H9 (cell line): ENCODE data around the gene OGFR. TPM values are rescaled to one million over a fixed set of nuclear protein-coding genes. Genes with fewer than 3 reads are reported as not detected.

Experiments
- DNase-seq: peaks from one replicate; pipeline ENCODE4 v3.0.0-alpha.2; 2017
- H2AFZ ChIP-seq: one replicate; pipeline ENCODE4 v1.6.1; 2013; ENCODE audit warnings: mild to moderate bottlenecking, low read length, control low read depth, moderate library complexity
- H2AK5ac ChIP-seq: 2 replicates; pipeline ENCODE4 v1.6.1; 2013; ENCODE audit warnings: low read length, control low read depth, mixed read lengths; ENCODE audit not compliant: insufficient read length
- H2BK120ac ChIP-seq: one replicate; pipeline ENCODE4 v1.6.1; 2013; ENCODE audit warnings: low read depth, mild to moderate bottlenecking, low read length, control low read depth, inconsistent platforms; ENCODE audit not compliant: poor library complexity, severe bottlenecking
- H2BK12ac ChIP-seq: 2 replicates; pipeline ENCODE4 v1.6.1; 2013; ENCODE audit warnings: low read length, control low read depth, mixed read lengths, low read depth; ENCODE audit not compliant: insufficient read length
- H2BK15ac ChIP-seq: 2 replicates; pipeline ENCODE4 v1.6.1; 2013; ENCODE audit warnings: low read depth, low read length, control low read depth
- H2BK20ac ChIP-seq: one replicate; pipeline ENCODE4 v1.6.1; 2013; ENCODE audit warnings: low read depth, mild to moderate bottlenecking, low read length, control low read depth, inconsistent platforms; ENCODE audit not compliant: poor library complexity, severe bottlenecking
- H2BK5ac ChIP-seq: 2 replicates; pipeline ENCODE4 v1.6.1; 2013; ENCODE audit warnings: low read length, control low read depth, mixed read lengths; ENCODE audit not compliant: insufficient read length
- H3K14ac ChIP-seq: 2 replicates; pipeline ENCODE4 v1.6.1; 2013; ENCODE audit warnings: low read length, control low read depth; ENCODE audit not compliant: insufficient read depth
- H3K18ac ChIP-seq: 2 replicates; pipeline ENCODE4 v1.6.1; 2013; ENCODE audit warnings: low read depth, mild to moderate bottlenecking, mixed read lengths, low read length, control low read depth; ENCODE audit not compliant: insufficient read length
- H3K23ac ChIP-seq: 2 replicates; pipeline ENCODE4 v1.6.1; 2013; ENCODE audit warnings: low read length, control low read depth, mixed read lengths, low read depth; ENCODE audit not compliant: insufficient read length
- H3K23me2 ChIP-seq: 2 replicates; pipeline ENCODE4 v1.6.1; 2013; ENCODE audit warnings: low read depth, mild to moderate bottlenecking, mixed read lengths, low read length, control low read depth; ENCODE audit not compliant: insufficient read length, poor library complexity, severe bottlenecking
- H3K27ac ChIP-seq: 2 replicates; pipeline ENCODE4 v1.5.1; 2013; ENCODE audit warnings: low read length, control low read depth, mixed read lengths, low read depth; ENCODE audit not compliant: insufficient read length
- H3K27me3 ChIP-seq: 2 replicates; pipeline ENCODE4 v1.6.1; 2013; ENCODE audit warnings: low read length, control low read depth, inconsistent platforms; ENCODE audit not compliant: insufficient read depth
- H3K4ac ChIP-seq: 2 replicates; pipeline ENCODE4 v1.6.1; 2013; ENCODE audit warnings: low read depth, mild to moderate bottlenecking, control low read depth, inconsistent platforms, low read length, moderate library complexity
- H3K4me1 ChIP-seq: 2 replicates; pipeline ENCODE4 v1.6.1; 2013; ENCODE audit warnings: low read length, control low read depth, inconsistent platforms; ENCODE audit not compliant: insufficient read depth
- H3K4me2 ChIP-seq: 2 replicates; pipeline ENCODE4 v1.6.1; 2013; ENCODE audit warnings: low read length, control low read depth, mixed read lengths; ENCODE audit not compliant: insufficient read length, insufficient read depth
- H3K56ac ChIP-seq: 2 replicates; pipeline ENCODE4 v1.6.1; 2013; ENCODE audit warnings: low read depth, mild to moderate bottlenecking, mixed read lengths, low read length, control low read depth; ENCODE audit not compliant: insufficient read length
- H3K79me1 ChIP-seq: 2 replicates; pipeline ENCODE4 v1.6.1; 2013; ENCODE audit warnings: low read depth, mild to moderate bottlenecking, moderate library complexity, low read length, control low read depth, inconsistent platforms; ENCODE audit not compliant: insufficient read depth, poor library complexity, severe bottlenecking
- H3K79me2 ChIP-seq: 2 replicates; pipeline ENCODE4 v1.6.1; 2013; ENCODE audit warnings: low read length, control low read depth, inconsistent platforms; ENCODE audit not compliant: insufficient read depth
- H3K9ac ChIP-seq: 2 replicates; pipeline ENCODE4 v1.6.1; 2013; ENCODE audit warnings: low read length, control low read depth, mixed read lengths; ENCODE audit not compliant: insufficient read length; ENCODE audit errors: extremely low read depth
- H3K9me3 ChIP-seq: one replicate; pipeline ENCODE4 v1.6.1; 2013; ENCODE audit warnings: low read depth, low read length, inconsistent platforms; ENCODE audit not compliant: control insufficient read depth
- H3T11ph ChIP-seq: one replicate; pipeline ENCODE4 v1.6.1; 2013; ENCODE audit warnings: mild to moderate bottlenecking, low read length, control low read depth, inconsistent platforms
- H4K20me1 ChIP-seq: one replicate; pipeline ENCODE4 v1.6.1; 2013; ENCODE audit not compliant: control insufficient read depth, insufficient read length, insufficient read depth
- H4K5ac ChIP-seq: 2 replicates; pipeline ENCODE4 v1.6.1; 2013; ENCODE audit warnings: low read depth, mild to moderate bottlenecking, mixed read lengths, low read length, control low read depth; ENCODE audit not compliant: insufficient read length
- H4K8ac ChIP-seq: replicated peaks from 2 replicates; pipeline ENCODE4 v1.6.1; 2013; ENCODE audit warnings: low read length, control low read depth, mixed read lengths, low read depth; ENCODE audit not compliant: insufficient read length
- H4K91ac ChIP-seq: 2 replicates; pipeline ENCODE4 v1.6.1; 2013; ENCODE audit warnings: low read depth, mild to moderate bottlenecking, moderate library complexity, mixed read lengths, low read length, control low read depth; ENCODE audit not compliant: insufficient read length
- H3K27ac Mint-ChIP-seq, 3 experiments: 2 replicates in 2 of 3; 3 replicates in 1 of 3; pipeline ENCODE4 v1.8.0; 2020 to 2021; ENCODE audit warnings: mixed read lengths in 3 of 3, mild to moderate bottlenecking in 1 of 3, moderate library complexity in 1 of 3
- H3K27me3 Mint-ChIP-seq: 2 replicates; pipeline ENCODE4 v1.8.0; 2021; ENCODE audit warnings: low read depth, mild to moderate bottlenecking, moderate library complexity, mixed read lengths
- H3K36me3 Mint-ChIP-seq, 3 experiments: 2 replicates in 2 of 3; 3 replicates in 1 of 3; pipeline ENCODE4 v1.8.0; 2020 to 2021; ENCODE audit warnings: low read depth in 3 of 3, mixed read lengths in 3 of 3; ENCODE audit not compliant: insufficient read depth in 1 of 3
- H3K4me1 Mint-ChIP-seq, 2 experiments: 2 replicates each; pipeline ENCODE4 v1.8.0; 2020; ENCODE audit warnings: mixed read lengths in 2 of 2
- H3K4me3 Mint-ChIP-seq, 2 experiments: 2 replicates in 1 of 2; 3 replicates in 1 of 2; pipeline ENCODE4 v1.8.0; 2020 to 2021; ENCODE audit warnings: mild to moderate bottlenecking in 2 of 2, mixed read lengths in 2 of 2, moderate library complexity in 1 of 2
- H3K9me3 Mint-ChIP-seq, 2 experiments: 2 replicates in 1 of 2; 3 replicates in 1 of 2; pipeline ENCODE4 v1.8.0; 2020; ENCODE audit warnings: mild to moderate bottlenecking in 2 of 2, mixed read lengths in 2 of 2, moderate library complexity in 1 of 2
- CTCF ChIP-seq: fragments of 200-600 bp; sonication (generic); conservative IDR thresholded peaks from 3 replicates; pipeline ENCODE4 v1.8.0; 2021; ENCODE audit warnings: antibody characterized with exemption, mild to moderate bottlenecking
- WGBS: extraction: QIAGEN DNeasy Blood & Tissue Kit; methylation state at CpG from one replicate; pipeline ENCODE4 v1.1.7; 2013; ENCODE audit warnings: missing lambda C conversion rate, low lambda C conversion rate, mixed read lengths; ENCODE audit not compliant: insufficient read length; ENCODE audit errors: extremely low coverage; 5-methylcytosine and 5-hydroxymethylcytosine counted together
- total RNA-seq: library from RNA; stranded (reverse); gene quantifications from 2 replicates; pipeline ENCODE4 v1.2.1, GENCODE V29; 2021

The OGFR gene
- total RNA-seq, 1 experiment from 2014 or later: 33.1 TPM

- Histone ChIP-seq H2BK15ac (no peak overlapping the region), H3K79me2 (no peaks in the 10 kb centered on the region), H4K20me1 (no peaks in the 10 kb centered on the region), H3K56ac (no peak overlapping the region), H4K5ac (no peak overlapping the region), H2AFZ (no peak overlapping the region), H3K4me1 (peaks cover 2% of the 10 kb centered on the region; the same call in 1 of the 2 replicates), H3T11ph (no peak overlapping the region), H3K4me2 (peak overlapping the region; percentile 11), H3K18ac (no peak overlapping the region), H3K4ac (no peak overlapping the region), H4K8ac (no peak overlapping the region), H3K9me3 (no peaks in the 10 kb centered on the region), H3K27ac (no peak overlapping the region), H3K23me2 (no peaks in the 10 kb centered on the region), H3K23ac (no peak overlapping the region), H3K27me3 (no peaks in the 10 kb centered on the region), H3K9ac (no peak overlapping the region), H2BK20ac (no peak overlapping the region), H2AK5ac (no peak overlapping the region), H2BK120ac (no peak overlapping the region), H4K91ac (no peak overlapping the region), H3K14ac (no peak overlapping the region), H3K79me1 (no peaks in the 10 kb centered on the region), H2BK5ac (no peak overlapping the region), H2BK12ac (no peak overlapping the region)
- no CpG with 5 or more reads among the region's 14 CpGs for WGBS
- TF ChIP-seq CTCF: no peak
- H3K27me3 Mint-ChIP-seq: no peaks in the 10 kb centered on the region
- H3K36me3 Mint-ChIP-seq: peaks cover 2 to 52% (median 30%) of the 10 kb centered on the region in 3 experiments; a peak in 5 of 7 replicates
- H3K27ac Mint-ChIP-seq: peak overlapping the region; percentile 85 to 89 (median 85)
- H3K9me3 Mint-ChIP-seq: 0 out of 5 replicates have a peak, but pooled peaks cover 0 to 3% of the 10 kb centered on the region in 2 experiments
- peaks cover 12 to 25% of the 10 kb centered on the region in 2 experiments for H3K4me1 Mint-ChIP-seq
- no peak for DNase-seq
- peak overlapping the region in 1 of 2 experiments; percentile 69; a peak in 3 of 5 replicates for H3K4me3 Mint-ChIP-seq
Observed at GRCh38 chr20:62832951-62833391, 28.3 kb downstream of the OGFR start.
